ENCODE results near the gene NRXN3. TPM values are rescaled to one million over a fixed set of nuclear protein-coding genes. Genes with fewer than 3 reads are reported as not detected.

NRXN3 gene
- polyA plus RNA-seq, 1 donor (not counting 4 experiments of a cell fraction or from before 2014, with no cell fraction given), result 0.89 TPM

- H3K4me2 ChIP-seq (ENCODE audit: control insufficient read depth, extremely low read depth, insufficient read depth, low read depth, low read length), result no peak overlapping the region
- H3K36me3 ChIP-seq (ENCODE audit: control insufficient read depth in 2 of 2, extremely low read depth in 1 of 2, insufficient read depth in 2 of 2, low read length in 2 of 2), result no peaks in the 10 kb centered on the region
- H3K4me1 ChIP-seq (ENCODE audit: control insufficient read depth, extremely low read depth, insufficient read depth, low read length), result no peaks in the 10 kb centered on the region
- no peak overlapping the region for H2AFZ ChIP-seq (ENCODE audit: control insufficient read depth, low read length)
- no peak overlapping the region for H3K9ac ChIP-seq (ENCODE audit: control insufficient read depth, extremely low read depth, insufficient read depth, low read length)
- no peaks in the 10 kb centered on the region for H3K9me3 ChIP-seq (ENCODE audit: control insufficient read depth, low read depth, low read length)
- H3K9me1 ChIP-seq (ENCODE audit: control insufficient read depth, extremely low read depth, insufficient read depth, low read length), result no peaks in the 10 kb centered on the region
- DNase-seq (ENCODE audit: low read depth, low spot score), result no peak
- no peaks in the 10 kb centered on the region for H3K27me3 ChIP-seq (ENCODE audit: control insufficient read depth, extremely low read depth, insufficient read depth, low read length)
- no peak for FAIRE-seq
- no peaks in the 10 kb centered on the region for H3K79me2 ChIP-seq (ENCODE audit: control insufficient read depth, insufficient read depth, low read length)
- no peak overlapping the region for H3K27ac ChIP-seq (ENCODE audit: control insufficient read depth, insufficient read depth, low read length)
- H3K4me3 ChIP-seq (ENCODE audit: control insufficient read depth in 2 of 3, extremely low read depth in 1 of 3, insufficient read depth in 2 of 3, low read depth in 1 of 3, low read length in 3 of 3), result no peak overlapping the region
- dilution Hi-C loops (cut with MboI; ENCODE audit: extremely low pct_ligation_motif_present, low sequenced_read_pairs), result no loop called here
- H4K20me1 ChIP-seq (ENCODE audit: control insufficient read depth, extremely low read depth, insufficient read depth, low read length), result no peaks in the 10 kb centered on the region
- no peak for TF ChIP-seq EZH2 (IDR thresholded peaks at IDR 0.05; ENCODE audit: low read length)
- TF ChIP-seq CTCF (optimal IDR thresholded peaks at IDR 0.05 in 1 of 3, IDR thresholded peaks at IDR 0.05 in 1 of 3, conservative IDR thresholded peaks at IDR 0.05 in 1 of 3; ENCODE audit: extremely low read depth in 1 of 3, insufficient read depth in 2 of 3, low read length in 3 of 3), result no peak
Measured at GRCh38 chr14:79734151-79734550, 1564.0 kb downstream of the NRXN3 start.

GRCh38 chr14:79734656-79735055, 1564.5 kb downstream of the NRXN3 start:
- Histone ChIP-seq H2AFZ (ENCODE audit: control insufficient read depth, low read length) (no peak overlapping the region), H4K20me1 (ENCODE audit: control insufficient read depth, extremely low read depth, insufficient read depth, low read length) (no peaks in the 10 kb centered on the region), H3K27ac (ENCODE audit: control insufficient read depth, insufficient read depth, low read length) (no peak overlapping the region), H3K4me2 (ENCODE audit: control insufficient read depth, extremely low read depth, insufficient read depth, low read depth, low read length) (no peak overlapping the region), H3K27me3 (ENCODE audit: control insufficient read depth, extremely low read depth, insufficient read depth, low read length) (no peaks in the 10 kb centered on the region), H3K9me1 (ENCODE audit: control insufficient read depth, extremely low read depth, insufficient read depth, low read length) (no peaks in the 10 kb centered on the region), H3K4me3 (ENCODE audit: control insufficient read depth in 2 of 3, extremely low read depth in 1 of 3, insufficient read depth in 2 of 3, low read depth in 1 of 3, low read length in 3 of 3) (no peak overlapping the region), H3K4me1 (ENCODE audit: control insufficient read depth, extremely low read depth, insufficient read depth, low read length) (no peaks in the 10 kb centered on the region), H3K9me3 (ENCODE audit: control insufficient read depth, low read depth, low read length) (no peaks in the 10 kb centered on the region), H3K79me2 (ENCODE audit: control insufficient read depth, insufficient read depth, low read length) (no peaks in the 10 kb centered on the region), H3K9ac (ENCODE audit: control insufficient read depth, extremely low read depth, insufficient read depth, low read length) (no peak overlapping the region), H3K36me3 (ENCODE audit: control insufficient read depth in 2 of 2, extremely low read depth in 1 of 2, insufficient read depth in 2 of 2, low read length in 2 of 2) (no peaks in the 10 kb centered on the region)
- TF ChIP-seq CTCF (optimal IDR thresholded peaks at IDR 0.05 in 1 of 3, IDR thresholded peaks at IDR 0.05 in 1 of 3, conservative IDR thresholded peaks at IDR 0.05 in 1 of 3; ENCODE audit: extremely low read depth in 1 of 3, insufficient read depth in 2 of 3, low read length in 3 of 3) (no peak), EZH2 (IDR thresholded peaks at IDR 0.05; ENCODE audit: low read length) (no peak)
- dilution Hi-C loops (cut with MboI; ENCODE audit: extremely low pct_ligation_motif_present, low sequenced_read_pairs), result no loop called here
- FAIRE-seq (no peak), DNase-seq (ENCODE audit: low read depth, low spot score) (no peak)
